T-helper 1 cell (primary cell): ENCODE data around the gene TIAM2.
"Not testable (repeated sequence)": the region's sequence is repeated elsewhere in the genome, so short reads cannot be mapped to it uniquely, and the experiment has no call there.

Source experiments
- DNase-seq, 5 donors: peaks; one replicate each; pipeline ENCODE4 v3.0.0-alpha.2; 2012 to 2020

The TIAM2 gene

DNA sequence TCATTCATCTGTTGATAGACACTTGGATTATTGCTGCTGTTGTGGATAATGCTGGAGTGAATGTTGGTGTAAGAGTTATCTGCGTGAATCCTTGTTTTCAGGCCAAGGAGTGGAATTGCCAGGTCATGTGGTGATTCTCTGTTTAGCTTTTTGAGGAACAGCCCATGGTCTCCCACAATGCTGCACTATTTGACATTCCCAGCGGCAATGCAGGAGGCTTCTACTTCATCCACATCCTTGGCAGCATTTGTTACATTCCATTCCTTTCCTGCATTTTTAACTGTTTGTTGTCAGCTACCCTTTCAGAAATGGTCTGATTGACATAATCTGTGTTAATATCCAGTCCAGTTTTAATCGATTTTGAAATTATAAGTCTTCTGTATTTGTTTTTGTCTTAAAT, 217.0 kb downstream of the TIAM2 start:
- no peak for DNase-seq

GRCh38 chr6:155212616-155213380, 217.7 kb downstream of the TIAM2 start:
- DNase-seq = no peak

- DNase-seq = no peak
Observed at GRCh38 chr6:155213611-155214372, 218.7 kb downstream of the TIAM2 start.

- no peak for DNase-seq
Observed at GRCh38 chr6:155215906-155216305, 220.8 kb downstream of the TIAM2 start.

GRCh38 chr6:155216312-155217046, 221.4 kb downstream of the TIAM2 start:
- no peak for DNase-seq

GRCh38 chr6:155218711-155219110, 223.6 kb downstream of the TIAM2 start:
- not testable (repeated sequence) for DNase-seq

DNA sequence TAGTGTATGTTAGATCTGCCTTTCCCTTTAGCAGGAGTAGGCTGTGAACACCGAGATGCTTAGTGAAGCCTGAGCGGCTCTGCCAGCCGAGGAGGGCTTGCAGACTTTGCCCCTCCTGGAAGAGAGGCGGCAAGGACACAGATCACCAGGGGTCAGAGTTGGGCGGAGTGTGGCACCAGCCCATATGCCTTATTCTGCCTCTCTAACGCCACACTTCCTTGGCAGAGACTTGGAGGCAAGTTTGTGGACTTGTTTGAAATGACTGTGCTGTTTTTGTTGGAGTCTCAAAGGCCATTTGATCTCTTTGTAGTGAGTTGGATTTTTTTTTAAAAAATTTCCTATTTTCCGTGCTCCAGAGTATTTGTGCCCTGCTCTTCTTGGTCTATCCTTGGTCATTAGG, 224.2 kb downstream of the TIAM2 start:
- no peak for DNase-seq

DNA sequence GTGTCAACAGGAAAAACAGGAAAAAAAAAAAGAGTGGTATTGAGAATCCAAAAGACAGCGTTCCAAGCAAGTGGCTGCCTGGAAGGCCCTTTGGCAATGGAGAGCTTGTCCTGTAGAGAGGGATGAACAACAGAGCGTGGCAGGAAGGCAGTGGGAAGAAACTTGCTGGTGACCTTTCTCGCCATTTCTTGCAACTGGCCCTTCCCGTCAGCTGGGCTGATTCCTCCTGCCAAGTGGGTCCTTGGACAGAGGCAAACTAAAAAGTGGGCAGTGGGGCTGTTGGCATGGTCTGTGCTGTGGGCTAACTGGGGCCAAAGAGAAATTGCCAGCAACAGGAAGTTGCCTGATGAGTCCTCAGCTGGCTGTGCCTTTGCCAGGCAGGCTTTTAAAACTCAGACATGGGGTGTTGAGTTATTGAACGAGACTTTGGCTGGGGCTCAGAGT, 224.8 kb downstream of the TIAM2 start:
- no peak for DNase-seq

GRCh38 chr6:155221086-155221485, 226.0 kb downstream of the TIAM2 start:
- no peak for DNase-seq

GRCh38 chr6:155222506-155222905, 227.4 kb downstream of the TIAM2 start:
- DNase-seq = no peak

DNA sequence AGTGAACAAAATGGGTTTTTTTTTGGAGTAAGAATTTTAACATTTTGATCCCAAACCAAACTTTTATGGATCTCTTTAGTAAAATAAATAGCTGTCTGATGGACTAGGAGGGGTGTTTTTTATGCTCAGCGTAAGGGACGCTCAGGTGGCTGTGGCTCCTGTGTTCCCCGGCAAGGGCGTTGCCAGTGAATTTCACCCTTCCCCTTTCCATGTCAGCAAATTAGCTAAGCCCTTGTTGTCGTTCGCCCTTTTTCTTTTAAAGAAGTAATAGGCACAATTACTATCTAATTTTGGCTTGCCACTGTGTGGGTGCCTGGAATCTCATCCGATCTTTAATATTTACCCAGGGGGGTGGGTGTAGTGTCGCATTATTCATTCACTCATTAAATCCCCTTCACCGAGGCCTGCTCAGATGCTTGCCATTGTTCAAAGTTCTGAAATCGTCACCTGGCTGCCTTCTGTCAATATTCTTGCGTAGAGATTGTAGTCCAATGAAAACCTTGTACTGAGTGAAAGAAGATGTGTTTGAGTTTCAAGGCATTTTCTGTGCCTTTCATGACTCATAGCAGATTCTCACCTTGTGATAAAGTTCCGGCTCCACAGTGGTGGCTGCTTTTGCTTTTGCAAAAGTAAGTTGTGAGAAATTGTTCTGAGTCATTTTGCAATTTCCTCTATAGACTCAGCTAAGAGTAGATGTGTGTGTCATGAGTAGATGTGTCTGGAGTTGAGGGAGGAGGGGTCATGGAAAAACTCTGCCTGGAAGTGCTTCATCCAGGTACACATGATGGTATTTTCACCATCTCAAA, 228.7 kb downstream of the TIAM2 start:
- DNase-seq = peak in 1 of 5 donors; percentile 93

- DNase-seq = peak in 1 of 5 donors; percentile 45
Observed at GRCh38 chr6:155224618-155225017, 229.5 kb downstream of the TIAM2 start.

GRCh38 chr6:155227046-155227445, 231.9 kb downstream of the TIAM2 start:
- no peak for DNase-seq

GRCh38 chr6:155228546-155229166, 233.5 kb downstream of the TIAM2 start:
- no peak for DNase-seq

- not testable (repeated sequence) for DNase-seq
Observed at GRCh38 chr6:155230975-155231374, 235.9 kb downstream of the TIAM2 start.

DNA sequence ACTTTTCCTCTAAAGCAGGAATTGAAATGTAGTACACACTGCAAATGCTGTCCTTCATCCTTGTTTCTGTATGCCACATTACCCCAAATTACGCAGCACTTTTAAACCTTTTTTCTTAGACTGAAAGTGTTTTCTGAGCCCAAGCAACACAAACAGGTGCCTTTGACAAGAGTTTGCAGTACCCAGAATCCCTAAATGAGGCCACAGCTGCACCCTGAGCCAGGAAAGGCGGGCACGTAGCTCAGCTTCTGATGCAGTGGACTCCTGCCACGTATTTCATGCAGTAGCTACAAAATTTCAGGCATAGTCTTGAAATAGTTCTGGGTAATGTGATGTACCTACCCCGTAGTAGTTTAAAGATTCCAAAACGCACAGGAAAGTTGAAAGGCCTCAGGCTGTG, 237.7 kb downstream of the TIAM2 start:
- no peak for DNase-seq

- no peak for DNase-seq
Observed at GRCh38 chr6:155234167-155234566, 239.1 kb downstream of the TIAM2 start.

DNA sequence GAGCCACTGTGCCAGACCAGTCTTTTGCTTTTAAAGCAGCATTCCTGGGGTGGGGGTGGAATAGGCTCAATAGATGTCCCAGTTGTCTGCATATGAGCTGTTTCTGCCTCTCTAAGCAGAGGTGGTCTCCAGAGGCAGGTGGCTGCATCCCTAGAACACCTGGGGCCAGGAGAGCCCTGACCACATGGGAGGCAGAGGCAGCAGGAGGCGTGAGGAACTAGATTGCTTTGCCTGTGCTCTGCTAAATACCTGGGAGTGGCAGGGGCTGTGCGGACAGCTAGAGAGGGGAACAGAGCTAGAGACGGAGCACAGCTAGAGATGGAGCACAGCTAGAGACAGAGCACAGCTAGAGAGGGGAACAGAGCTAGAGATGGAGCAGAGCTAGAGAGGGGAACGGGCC, 239.6 kb downstream of the TIAM2 start:
- DNase-seq = no peak

GRCh38 chr6:155235087-155235486, 240.0 kb downstream of the TIAM2 start:
- no peak for DNase-seq

- DNase-seq = no peak
Observed at GRCh38 chr6:155237613-155238012, 242.5 kb downstream of the TIAM2 start.

DNA sequence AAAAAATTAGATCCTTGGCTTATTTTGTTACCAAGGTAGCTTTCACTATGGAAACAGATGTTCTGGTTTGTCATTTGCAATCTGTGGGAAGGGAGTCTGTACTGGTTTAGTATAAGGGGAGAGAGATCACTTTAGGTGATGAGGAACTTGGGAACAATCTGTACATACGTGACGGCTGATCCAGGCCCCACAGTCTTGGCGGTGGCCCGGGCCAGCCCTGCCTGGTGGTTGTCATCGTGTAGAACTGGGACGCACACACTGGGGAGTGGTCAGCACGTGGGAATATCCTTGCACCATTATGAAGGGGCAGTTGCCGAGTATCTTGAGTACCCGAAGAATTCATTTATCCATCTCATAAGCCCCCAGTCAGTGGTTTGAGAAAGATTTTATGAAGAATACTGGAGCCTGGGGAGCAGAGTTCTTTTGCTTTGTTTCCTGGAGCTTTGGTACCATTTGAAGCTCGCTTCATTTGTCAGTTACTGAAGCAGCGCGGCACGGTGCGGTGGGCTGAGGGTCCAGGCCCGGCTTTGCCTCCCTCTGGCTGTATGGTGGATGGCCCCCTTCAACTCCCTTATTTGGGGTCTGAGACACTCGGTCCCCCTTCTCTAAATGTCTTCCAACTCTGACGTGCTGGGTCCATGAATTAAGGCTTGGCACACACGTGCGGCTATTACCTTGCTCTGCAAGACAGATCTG, 245.9 kb downstream of the TIAM2 start:
- no peak for DNase-seq
